Measurements from ENCODE around the gene SLC1A2.
A peak's percentile ranks its signal among the peaks of the same experiment; 100 is the strongest.

SLC1A2 gene

DNA sequence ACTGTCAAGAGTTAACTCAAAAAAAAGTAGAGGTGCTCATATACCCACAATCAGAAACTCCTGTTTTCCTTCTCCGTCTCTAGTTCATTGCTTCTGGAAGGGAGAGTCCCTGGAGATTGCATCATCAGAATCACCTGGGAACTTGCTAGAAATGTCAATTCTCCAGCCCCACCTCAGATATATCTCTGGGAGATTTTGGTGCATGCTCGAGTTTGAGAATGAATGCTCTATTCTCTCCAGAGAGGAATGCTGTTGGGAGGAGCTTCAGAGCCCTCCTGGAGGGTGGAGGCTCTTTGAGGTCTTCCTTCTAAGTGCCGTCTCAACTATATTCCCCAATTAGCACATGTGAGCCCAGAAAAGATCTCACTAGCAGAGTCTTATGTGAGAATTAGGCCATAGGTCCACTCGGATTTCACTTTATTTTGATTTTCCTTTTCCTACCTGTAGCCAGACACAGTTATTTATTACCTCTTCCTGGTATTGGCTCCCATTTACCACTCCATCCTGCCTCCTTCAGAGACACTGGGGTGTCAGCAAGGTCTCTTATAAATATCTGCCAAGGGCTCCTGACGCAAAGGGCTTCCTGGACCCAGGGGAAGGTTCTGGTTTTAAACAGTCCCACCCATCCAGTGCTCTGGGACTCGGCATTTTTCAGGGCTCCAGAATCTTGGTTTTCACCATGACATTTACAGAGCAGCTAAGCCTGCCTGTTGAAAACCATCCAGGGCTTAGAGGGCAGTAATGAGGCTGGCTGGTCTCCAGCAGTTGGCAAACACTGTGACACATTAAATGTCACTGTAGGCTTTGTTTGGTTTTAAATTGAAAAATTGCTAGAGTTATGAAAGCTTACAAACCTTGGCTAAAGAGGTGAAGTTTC is 144.2 kb downstream of the SLC1A2 start:
- TF ChIP-seq, protein P1, sequence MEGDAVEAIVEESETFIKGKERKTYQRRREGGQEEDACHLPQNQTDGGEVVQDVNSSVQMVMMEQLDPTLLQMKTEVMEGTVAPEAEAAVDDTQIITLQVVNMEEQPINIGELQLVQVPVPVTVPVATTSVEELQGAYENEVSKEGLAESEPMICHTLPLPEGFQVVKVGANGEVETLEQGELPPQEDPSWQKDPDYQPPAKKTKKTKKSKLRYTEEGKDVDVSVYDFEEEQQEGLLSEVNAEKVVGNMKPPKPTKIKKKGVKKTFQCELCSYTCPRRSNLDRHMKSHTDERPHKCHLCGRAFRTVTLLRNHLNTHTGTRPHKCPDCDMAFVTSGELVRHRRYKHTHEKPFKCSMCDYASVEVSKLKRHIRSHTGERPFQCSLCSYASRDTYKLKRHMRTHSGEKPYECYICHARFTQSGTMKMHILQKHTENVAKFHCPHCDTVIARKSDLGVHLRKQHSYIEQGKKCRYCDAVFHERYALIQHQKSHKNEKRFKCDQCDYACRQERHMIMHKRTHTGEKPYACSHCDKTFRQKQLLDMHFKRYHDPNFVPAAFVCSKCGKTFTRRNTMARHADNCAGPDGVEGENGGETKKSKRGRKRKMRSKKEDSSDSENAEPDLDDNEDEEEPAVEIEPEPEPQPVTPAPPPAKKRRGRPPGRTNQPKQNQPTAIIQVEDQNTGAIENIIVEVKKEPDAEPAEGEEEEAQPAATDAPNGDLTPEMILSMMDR (IDR thresholded peaks at IDR 0.05; ENCODE audit: insufficient read depth, low read depth, low read length, missing control alignments) = peak; percentile 31
- H3K4me3 ChIP-seq (ENCODE audit: low read length) = no peak overlapping the region
- DNase-seq (ENCODE audit: low read depth) = peak; percentile 75

DNA sequence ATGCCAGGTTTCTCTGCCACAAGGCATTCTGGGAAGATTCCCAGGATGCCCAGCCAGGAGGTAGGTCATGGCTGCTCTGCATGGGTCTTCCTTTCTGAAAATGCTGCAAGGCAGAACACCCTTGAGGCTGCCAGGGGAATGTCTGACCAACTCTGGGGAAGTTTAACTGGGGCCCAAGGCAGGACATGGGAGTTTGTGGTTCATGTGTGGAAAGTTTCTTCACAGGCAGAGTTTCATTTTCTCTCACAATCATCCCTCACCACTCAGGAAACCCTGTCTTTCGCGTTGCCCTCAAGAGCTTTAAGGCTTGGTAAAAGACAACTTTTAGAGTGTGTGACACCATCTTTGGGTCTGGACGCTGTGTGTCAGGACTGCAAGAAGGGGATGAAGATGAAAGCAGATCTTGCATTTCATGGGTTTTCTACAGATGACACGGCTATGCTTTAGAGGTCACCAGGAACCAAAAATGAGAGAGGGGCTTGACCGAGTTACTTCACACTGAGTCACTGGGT is 146.9 kb downstream of the SLC1A2 start:
- DNase-seq (ENCODE audit: low read depth) = no peak
- TF ChIP-seq, protein P1 (IDR thresholded peaks at IDR 0.05; ENCODE audit: insufficient read depth, low read depth, low read length, missing control alignments) = no peak

DNA sequence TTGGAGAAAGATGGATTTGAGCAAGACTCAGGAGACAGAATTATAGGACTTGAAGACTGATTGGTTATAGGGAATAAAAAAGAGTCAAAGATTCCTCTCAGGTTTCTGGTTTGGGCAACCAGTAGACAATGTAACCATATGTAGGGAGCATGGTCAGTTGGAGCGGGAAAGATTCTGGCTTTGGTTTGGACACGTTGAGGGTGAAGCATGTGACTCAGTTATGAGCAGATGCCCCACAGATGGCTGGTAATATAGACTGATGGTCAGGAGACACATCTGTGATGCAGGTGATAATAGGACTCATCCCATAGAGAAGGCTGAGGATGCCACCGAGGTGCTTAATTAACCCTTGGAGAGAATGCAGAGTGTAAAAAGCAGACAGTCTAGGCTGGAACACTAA is 148.3 kb downstream of the SLC1A2 start:
- no peak for DNase-seq (ENCODE audit: low read depth)
- TF ChIP-seq, protein P1 (IDR thresholded peaks at IDR 0.05; ENCODE audit: insufficient read depth, low read depth, low read length, missing control alignments) = no peak
- H3K4me3 ChIP-seq (ENCODE audit: low read length) = no peak overlapping the region

More for the DNA sequence above, 146.9 kb downstream of the SLC1A2 start:
- no peak overlapping the region for H3K4me3 ChIP-seq (ENCODE audit: low read length)

DNA sequence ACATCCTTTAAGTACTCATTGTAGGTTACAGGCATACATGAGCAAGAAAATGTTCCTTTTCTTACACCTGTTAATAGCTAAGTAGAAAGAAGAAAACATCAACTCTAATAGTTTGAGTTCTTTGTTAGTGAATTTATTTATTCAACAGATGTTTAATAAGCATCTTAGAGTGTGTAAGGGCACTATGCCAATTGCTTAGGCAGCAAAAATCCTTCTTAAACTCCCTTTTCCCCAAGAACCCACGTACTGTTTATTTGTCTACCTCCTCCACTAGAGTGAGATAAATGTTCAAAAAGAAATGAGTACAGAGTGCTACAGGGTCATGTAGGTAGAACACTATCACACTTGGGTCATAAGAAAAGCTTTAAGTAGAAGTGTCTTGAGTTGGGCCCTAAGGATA is 149.0 kb downstream of the SLC1A2 start:
- no peak overlapping the region for H3K4me3 ChIP-seq (ENCODE audit: low read length)
- no peak for DNase-seq (ENCODE audit: low read depth)
- TF ChIP-seq, protein P1 (IDR thresholded peaks at IDR 0.05; ENCODE audit: insufficient read depth, low read depth, low read length, missing control alignments) = no peak

DNA sequence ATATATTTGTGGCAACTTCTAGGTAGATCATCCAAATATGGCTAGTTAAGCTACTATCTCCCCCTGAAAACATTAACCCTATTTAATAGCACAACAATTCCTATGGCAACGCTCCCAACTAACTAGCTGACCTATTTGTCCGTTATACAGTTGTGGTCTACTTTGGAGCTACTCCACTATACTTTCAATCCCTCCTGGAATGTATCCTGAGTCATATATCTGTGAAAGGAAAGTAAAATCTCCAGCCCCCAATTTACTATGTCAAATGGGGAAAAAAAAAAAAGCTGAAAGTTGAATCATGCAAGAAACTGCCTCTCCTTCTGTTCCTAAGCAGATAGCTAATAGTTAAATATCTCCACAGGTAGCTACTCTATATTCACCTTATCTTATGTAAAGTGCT is 151.9 kb downstream of the SLC1A2 start:
- no peak overlapping the region for H3K4me3 ChIP-seq (ENCODE audit: low read length)
- DNase-seq (ENCODE audit: low read depth) = no peak
- TF ChIP-seq, protein P1 (IDR thresholded peaks at IDR 0.05; ENCODE audit: insufficient read depth, low read depth, low read length, missing control alignments) = no peak

DNA sequence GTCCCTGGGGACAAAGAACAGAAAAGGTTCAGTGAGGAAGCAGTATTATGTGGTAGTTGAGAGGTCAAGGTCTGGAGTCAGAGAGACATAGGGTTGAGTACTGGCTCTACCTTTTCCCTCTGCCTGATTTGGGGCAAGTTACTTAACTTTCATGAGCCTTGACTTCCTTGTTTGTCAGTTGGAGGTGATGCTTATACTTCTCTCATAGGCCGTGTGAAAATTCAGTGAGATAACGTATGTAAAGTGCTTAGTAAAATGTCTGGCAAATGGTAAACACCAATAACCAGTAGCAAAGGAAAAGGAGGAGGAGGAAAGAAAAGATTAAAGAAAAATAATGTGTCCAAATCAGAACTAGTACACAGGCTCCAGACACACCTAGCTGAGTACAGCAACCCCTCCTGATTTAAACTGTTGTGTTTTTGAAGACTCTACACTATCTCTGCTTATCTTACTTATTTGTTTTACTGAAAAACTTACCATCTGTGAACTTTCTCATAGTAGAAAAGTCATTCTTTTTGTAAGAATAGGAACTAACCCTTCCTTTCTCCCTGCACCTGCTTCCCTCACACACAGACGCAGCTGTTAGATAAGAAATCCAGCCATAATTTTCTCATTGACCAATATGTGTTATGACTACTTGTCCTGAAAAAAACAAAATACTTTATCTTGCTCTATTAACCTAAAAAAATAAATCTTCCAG is 153.5 kb downstream of the SLC1A2 start:
- no peak overlapping the region for H3K4me3 ChIP-seq (ENCODE audit: low read length)
- TF ChIP-seq, protein P1 (IDR thresholded peaks at IDR 0.05; ENCODE audit: insufficient read depth, low read depth, low read length, missing control alignments) = no peak
- no peak for DNase-seq (ENCODE audit: low read depth)
